ENCODE results near the gene SCUBE2.
"Not testable (repeated sequence)": the region's sequence is repeated elsewhere in the genome, so short reads cannot be mapped to it uniquely, and the experiment has no call there.

The SCUBE2 gene

DNA sequence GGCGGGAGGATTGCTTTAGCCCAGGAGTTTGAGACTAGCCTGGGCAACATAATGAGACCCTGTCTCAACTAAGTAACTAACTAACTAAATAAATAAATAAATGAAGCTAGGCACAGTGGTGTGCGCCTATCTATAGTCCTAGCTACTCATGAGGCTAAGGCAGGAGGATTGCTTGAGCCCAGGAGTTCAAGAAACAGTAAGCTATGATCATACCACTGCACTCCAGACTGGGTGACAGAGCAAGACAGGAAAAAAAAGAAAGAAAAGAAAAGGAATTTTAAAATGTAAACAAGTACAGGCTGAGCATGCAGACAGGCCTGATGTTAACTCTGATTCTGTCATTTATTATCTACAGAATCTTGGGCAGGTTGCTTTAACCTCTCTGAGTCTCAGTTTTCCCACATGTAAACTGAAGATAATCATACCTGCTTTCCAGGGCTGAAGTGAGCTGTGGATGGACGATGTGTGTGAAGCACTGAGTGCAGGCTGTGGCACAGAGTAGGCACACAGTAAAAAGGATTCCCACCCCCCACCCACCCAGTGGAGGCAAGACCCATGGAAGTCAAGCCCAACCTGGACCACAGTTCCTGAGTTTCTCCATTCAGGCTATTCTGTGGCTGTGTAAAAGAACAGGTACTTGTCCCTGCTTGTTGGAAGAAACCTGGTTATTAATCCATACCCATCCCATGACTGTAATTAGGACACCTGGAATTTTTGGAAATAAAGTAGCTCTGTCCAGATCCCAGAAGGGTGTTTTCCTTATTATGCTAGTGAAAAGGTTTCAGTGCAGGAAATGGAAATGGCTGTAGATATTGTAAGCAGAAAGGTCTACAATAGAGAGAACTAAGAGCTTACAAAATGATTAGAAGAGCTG, 18.7 kb upstream of the SCUBE2 start:
- DNase-seq (ENCODE audit: low read depth in 2 of 2, low spot score in 1 of 2) = no peak

DNA sequence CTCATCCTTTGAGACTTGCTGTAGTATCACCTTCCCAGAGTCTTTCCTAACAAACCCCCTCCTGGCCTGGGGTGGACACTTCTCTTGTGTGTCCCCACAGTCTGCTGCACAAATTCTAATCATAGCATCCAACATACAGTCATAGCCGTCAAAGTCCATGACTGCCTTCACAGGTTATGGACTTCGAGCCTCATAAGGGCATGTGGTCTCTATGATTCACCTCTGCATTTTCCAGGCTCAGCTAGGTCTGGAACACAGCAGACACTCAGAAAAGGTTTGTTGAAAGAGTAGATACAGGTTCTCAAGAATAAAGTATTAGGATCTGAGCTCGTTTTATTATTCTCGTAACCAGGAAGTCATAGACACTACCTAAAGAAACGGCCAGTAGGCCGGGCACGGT, 13.2 kb upstream of the SCUBE2 start:
- DNase-seq (ENCODE audit: low read depth in 2 of 2, low spot score in 1 of 2) = no peak

DNA sequence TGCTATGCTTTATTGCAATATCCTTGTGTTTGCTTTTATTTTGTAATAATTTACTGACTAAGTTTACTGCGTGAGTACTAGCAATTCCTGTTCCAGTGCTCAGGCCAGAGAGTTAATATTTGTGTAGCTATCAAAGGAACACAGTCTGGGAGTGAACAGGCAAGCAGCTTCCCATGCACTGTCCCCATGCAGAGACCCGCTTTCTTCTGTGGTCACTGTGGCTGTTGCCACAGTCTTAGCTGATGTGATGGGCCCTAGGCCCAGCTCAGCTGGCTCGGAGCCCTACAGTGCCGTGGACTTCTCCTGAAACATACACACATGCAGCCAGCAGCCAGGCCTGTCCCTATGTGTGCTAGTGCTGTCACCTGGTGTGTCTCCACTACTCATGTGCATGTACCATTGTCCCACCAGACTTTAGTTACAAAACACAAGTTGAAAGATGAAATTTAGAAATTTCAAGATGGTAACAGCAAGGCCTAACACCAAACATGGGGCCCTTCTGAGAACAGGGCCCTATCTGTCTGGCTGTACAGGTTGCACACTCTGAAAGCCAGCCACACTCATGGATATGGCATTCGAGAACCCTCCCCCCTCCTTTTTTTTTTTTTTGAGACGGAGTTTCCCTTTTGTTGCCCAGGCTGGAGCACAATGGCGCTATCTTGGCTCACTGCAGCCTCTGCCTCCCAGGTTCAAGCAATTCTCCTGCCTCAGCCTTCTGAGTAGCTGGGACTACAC, 12.3 kb upstream of the SCUBE2 start:
- no peak for DNase-seq (ENCODE audit: low read depth in 2 of 2, low spot score in 1 of 2)

DNA sequence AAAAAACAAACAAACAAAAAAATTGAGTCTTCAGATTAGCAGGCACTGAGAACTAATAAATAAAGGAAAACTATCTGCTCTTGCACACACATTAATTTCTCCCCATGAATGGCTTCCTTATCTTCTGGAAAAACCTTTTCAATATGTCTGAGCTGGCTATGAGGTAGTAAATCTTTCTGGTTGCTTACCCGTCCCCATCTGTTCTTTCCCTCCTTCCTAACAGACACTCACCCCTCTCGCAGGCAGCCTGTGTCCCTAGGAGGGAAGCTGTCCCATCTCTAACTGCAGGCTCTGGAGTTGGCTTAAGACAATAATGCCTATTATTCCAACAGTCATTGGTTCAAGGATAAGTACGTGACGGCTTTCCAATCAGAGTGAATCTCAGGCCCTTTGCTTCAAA, 8.2 kb upstream of the SCUBE2 start:
- DNase-seq (ENCODE audit: low read depth in 2 of 2, low spot score in 1 of 2) = no peak

DNA sequence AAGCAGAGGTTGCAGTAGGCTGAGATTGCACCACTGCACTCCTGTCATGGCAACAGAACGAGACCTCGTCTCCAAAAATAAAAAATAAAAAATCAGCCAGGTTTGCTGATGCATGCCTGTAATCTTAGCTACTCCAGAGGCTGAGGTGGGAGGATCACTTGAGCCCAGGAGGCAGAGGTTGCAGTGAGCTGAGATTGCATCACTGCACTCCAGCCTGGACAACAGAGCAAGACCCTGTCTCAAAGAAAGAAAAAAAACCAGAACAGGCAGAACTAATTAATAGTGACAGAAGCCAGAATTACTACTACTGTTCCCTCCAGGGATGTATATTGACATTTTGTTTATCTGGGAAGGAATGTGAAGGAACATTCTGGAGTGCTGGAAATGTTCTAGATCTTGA, 7.1 kb upstream of the SCUBE2 start:
- DNase-seq (ENCODE audit: low read depth in 2 of 2, low spot score in 1 of 2) = not testable (repeated sequence)

DNA sequence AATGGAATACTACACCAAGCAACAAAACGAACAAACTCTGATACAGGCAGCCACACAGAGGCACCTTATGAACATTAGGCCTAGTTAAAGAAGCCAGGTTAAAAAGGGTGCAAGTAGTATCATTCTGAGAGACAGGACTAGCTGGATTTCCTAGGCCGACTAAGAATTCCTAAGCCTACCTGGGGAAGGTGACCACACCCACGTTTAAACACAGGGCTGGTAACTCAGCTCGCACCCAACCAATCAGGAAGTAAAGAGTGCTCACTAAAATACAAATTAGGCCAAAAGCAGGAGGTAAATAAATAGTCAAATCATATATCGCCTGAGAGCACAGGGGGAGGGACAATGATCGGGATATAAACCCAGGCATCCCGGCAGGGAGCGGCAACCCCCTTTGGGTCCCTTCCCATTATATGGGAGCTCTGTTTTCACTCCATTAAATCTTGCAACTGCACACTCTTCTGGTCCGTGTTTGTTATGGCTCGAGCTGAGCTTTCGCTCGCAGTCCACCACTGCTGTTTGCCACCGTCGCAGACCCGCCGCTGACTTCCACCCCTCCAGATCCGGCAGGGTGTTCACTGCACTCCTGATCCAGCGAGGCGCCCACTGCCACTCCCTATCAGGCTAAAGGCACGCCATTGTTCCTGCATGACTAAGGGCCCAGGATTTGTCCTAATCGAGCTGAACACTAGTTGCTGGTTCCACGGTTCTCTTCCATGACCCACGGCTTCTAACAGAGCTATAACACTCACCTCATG, 6.0 kb upstream of the SCUBE2 start:
- DNase-seq (ENCODE audit: low read depth in 2 of 2, low spot score in 1 of 2) = not testable (repeated sequence)

DNA sequence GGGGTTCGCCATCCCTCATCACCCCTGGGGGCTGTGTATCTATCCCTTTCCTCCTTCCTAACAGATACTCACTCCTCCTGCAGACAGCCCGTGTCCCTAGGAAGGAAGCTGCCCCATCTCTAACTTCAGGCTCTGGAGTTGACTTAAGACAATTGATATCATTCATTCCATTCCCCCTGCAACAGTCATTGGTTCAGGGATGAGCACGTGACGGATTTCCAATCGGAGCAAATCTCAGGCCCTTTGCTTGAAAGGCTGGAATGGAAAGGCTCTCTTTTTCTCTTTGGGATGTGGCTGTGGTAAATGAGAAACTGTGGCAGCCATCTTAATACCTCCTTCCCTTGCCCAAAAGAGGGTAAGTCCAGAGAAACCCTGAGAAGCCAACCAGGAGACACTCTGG, 5.0 kb upstream of the SCUBE2 start:
- DNase-seq (ENCODE audit: low read depth in 2 of 2, low spot score in 1 of 2) = no peak

DNA sequence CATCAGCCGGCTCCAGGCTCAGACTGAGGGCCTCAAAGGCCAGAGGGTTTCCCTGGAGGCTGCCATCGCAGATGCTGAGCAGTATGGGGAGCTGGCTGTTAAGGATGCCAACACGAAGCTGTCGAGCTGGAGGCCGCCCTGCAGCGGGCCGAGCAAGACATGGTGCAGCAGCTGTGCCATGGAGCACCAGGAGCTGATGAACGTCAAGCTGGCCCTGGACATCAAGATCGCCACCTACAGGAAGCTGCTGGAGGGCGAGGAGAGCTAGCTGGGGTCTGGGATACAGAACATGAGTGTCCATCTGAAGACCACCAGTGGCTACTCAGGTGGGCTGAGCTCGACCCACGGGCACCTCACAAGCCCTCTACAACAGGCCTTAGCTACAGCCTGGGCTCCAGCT, 4.0 kb upstream of the SCUBE2 start:
- no peak for DNase-seq (ENCODE audit: low read depth in 2 of 2, low spot score in 1 of 2)

DNA sequence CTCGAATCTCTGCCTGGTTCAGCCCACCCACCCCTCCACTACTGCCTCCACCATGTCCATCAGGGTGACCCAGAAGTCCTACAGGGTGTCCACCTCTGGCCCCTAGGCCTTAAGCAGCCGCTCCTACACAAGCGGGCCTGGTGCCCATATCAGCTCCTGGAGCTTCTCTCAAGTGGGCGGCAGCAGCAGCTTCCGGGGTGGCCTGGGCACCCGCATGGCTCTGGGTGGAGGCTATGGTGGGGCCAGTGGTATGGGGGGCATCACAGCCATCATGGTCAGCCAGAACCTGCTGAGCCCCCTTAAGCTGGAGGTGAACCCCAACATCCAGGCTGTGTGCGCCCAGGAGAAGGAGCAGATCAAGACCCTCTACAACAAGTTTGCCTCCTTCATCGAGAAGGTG, 3.0 kb upstream of the SCUBE2 start:
- DNase-seq (ENCODE audit: low read depth in 2 of 2, low spot score in 1 of 2) = no peak

DNA sequence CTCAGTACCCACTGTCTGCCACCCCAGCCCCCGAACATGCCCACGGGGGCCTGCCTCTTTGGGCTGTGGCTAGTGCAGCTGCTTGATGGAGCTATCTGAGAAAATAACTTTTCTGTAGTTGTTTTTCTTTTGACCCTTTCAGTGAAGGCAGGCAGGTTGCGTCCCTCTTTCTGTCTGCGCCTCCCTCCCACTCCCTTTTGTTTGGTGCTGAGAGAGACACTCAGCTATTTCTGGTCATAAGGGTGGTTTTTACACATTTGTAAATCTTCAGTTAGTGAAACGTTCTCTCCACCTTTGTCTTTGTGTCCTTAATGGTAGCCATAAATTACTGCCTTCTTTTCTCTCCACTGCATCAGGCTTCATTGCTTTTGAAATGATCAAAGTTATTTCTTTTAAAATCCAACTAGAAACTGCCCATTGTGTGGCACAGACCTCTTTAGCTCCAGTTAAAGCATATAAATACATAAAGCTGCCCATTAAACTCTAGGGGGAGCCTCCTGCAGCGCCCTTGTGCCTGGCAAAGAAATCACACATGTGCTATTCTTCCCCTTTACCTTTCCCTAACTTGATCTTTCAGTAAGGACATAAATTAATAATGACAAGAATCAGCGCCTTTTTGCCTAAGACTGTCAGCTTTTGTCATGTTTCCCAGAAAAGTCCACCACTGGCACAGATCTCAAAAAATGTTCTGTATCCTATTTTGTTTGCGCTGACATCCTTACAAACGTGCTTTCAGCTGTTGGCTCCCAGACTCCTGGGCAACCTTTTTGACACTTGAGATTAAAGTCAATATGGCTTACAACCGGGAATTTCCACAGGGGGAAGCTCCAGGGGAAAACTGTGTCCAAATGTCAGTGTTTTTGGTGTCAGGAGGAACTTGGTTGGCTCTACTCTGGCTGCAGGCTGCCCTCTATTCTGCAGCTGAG, 1.7 kb upstream of the SCUBE2 start:
- DNase-seq (ENCODE audit: low read depth in 2 of 2, low spot score in 1 of 2) = no peak

DNA sequence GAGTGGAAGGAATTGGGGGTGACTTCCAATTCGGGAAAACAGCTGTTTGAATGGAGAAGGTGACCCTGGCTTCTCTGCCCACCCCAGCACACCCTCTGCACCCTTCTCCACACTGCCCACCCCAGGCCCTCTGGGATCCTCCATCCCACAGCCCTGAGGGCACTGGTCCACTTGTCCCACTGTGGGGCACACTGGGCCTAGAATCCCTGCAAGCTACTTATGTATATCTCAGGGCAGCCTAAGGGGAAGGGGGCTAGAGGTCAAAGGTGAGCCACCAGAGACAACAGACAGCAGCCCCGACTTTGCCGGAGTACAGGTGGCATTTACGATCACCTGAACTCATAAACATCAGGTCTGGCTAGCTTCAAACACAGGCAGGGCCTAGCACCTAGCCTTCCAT, 673 bp upstream of the SCUBE2 start:
- no peak for DNase-seq (ENCODE audit: low read depth in 2 of 2, low spot score in 1 of 2)

DNA sequence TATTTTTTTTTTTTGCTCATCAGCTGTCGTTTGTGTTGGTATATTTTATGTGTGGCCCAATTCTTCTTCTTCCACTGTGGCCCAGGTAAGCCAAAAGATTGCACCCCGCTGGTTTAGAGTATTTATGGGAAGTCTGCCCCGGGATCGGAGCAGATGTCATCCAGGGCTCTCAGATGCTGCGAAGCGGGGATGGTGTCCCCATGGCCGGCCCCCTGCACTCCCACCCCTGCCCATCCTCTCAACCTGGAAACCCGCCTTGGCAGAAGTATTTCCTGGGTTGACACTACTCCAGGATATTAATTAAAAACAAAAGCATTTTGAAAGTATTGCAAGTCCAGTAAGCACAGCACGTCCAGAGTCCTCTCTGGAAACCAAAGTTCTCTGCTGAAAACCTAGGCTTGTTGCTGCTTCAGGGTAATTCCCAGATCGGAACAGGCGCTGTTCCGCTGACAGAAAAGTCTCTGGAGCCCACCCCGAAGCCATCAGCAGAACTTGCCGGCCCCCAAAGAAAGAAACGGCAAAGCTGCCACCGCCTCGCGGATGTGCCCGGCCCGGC, 833 bp downstream of the SCUBE2 start:
- no peak for DNase-seq (ENCODE audit: low read depth in 2 of 2, low spot score in 1 of 2)

DNA sequence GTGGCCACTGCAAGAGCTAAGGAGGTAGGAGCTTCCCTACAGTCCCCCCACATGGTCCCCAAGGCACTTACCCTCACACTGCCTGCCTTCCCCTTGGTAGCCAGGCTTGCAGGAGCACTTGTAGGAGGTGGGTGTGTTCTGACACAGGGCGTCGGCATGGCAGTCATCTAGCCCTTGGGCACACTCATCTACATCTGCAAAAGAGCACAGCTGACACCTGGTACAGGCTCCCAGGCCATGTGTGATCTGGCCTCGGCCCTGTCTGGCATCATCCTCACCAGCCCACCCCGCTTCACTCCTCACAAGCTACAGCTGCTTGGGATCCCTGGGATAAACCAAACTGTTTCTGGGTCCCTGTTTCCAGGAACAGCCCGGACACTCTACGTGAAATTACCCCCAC, 1.8 kb downstream of the SCUBE2 start:
- DNase-seq (ENCODE audit: low read depth in 2 of 2, low spot score in 1 of 2) = no peak

DNA sequence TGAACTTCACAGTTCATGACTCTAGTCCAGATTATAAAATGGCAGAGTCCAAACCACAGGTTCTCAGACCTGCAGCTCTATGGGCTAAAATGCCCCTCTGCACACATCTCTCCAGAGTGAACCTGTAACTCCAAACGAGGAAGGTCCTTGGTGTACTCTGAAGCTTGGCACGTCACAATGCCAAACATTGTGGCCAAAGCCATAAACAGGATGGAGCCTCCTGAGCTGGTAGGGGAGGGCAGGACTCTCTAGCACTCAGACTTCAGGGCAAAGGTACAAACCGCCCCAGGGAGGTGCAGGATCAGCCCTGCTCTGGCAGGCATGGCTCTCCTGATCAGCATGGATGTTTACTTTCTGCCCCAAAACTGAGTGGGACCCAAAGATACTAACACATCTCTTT, 2.3 kb downstream of the SCUBE2 start:
- no peak for DNase-seq (ENCODE audit: low read depth in 2 of 2, low spot score in 1 of 2)

DNA sequence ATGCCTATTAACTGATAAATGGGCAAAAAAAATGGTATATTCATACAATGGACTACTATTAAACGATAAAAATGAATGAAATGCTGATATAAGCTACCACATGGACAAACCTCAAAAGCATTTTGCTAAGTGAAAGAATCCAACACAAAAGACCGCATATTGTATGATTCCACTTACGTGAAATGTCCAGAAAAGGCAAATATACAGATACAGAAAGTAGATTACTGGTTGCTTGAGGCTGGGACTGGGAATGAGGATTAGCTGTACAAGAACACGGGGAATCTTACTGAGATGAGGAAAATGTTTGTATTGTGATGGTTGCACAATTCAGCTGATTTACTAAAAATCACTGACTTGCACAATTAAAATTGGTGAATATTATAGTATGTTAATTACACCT, 8.8 kb downstream of the SCUBE2 start:
- no peak for DNase-seq (ENCODE audit: low read depth in 2 of 2, low spot score in 1 of 2)

DNA sequence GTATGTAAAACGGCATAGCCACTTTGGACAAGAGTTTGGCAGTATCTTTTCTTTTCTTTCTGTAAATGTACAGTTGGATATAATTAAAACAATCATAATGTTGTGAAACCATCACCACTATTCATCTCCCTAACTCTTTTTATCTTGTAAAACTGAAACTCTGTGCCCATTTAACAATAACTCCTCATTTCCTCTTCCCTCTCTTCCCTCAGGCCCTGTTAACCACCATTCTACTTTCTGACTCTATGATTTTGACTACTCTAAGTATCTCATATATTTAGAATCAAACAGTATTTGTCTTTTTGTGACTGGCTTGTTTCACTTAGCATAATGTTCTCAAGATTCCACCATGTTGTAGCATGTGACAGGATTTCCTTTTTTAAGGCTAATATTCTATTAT, 10.2 kb downstream of the SCUBE2 start:
- DNase-seq (ENCODE audit: low read depth in 2 of 2, low spot score in 1 of 2) = no peak

DNA sequence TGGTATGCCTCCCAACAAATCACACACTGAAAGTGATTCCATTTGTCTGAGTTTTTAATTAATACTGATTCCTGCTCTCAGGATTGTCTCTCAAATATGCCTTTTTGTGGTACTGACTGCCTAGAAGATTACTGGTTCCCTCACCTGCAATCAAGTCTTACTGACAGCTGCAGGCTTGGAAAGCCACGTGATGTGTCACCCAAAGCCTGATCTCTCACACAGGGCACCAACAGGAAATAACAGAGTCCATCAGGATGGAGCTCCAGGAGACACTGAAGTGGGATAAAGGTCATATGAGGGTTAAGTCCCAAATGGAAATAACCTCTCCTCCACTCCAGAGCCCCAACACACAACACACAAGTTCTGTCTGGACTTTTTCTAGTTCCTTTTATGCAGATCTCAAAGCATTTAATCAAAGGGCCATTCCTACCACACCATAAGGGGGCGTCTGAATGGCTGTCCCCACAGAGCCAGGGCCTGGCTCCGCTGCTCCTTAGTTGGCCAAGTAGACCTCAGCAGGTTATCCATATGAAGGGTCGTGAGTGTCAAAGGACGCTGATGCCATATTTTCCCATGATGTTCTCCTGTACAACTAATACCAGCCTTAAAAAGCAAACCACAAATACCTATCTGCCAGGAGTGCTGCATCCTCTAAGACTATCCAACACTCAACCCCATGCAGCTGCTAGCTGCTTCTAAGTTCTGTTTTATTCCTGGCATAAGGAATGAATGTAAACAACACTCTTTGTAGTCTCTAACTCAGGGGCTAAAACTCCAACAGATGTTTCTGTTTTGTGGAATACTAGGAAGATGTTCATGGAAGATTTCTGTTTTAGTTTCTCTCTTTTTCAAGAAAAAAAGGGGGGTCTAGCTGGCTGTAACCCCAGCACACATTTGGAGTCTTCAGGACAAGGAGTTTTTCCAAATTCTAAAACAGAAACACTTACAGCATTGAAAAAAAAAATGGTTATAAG, 13.0 kb downstream of the SCUBE2 start:
- DNase-seq (ENCODE audit: low read depth in 2 of 2, low spot score in 1 of 2) = no peak

DNA sequence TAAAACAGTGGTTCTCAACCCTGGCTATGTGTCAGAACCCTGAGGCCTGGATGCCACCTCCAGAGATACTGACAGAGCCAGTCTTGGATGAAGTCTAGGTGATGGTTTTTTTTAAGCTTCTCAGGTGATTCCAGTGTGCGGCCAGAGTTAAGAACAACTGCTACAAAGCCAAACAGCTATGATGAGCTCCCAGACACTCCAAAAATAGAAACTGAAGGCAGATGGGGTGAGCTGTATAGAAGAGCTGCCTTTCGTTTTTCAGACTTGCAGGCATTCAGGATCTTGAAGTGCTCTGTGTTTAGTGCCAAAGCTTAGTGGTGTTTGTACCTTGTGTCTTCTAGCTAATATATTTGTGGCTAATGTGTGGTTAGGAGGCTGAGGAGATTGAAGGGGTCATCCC, 14.2 kb downstream of the SCUBE2 start:
- no peak for DNase-seq (ENCODE audit: low read depth in 2 of 2, low spot score in 1 of 2)

DNA sequence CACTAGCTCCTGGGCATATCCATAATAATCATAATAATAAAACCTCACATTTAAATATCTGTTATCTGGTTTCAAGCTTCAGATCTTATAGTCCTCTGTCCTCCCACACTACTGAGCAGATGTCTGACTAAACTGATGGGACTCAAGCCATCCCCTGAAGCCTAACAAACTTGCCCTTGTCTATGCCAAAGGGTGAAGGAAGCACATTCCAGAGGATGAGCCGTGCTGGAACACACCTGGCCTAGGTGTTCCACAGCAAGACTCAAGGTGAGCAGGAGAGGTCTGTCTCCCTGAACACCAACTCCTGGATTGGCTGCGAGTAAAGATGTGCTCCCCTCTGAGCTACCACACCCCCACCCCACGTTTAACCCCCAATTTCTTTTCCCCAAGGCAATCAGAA, 14.7 kb downstream of the SCUBE2 start:
- DNase-seq (ENCODE audit: low read depth in 2 of 2, low spot score in 1 of 2) = no peak

Measured in stimulated activated CD8-positive, alpha-beta memory T cell treated with anti-CD3 and anti-CD28 coated beads, Interleukin-4, amount 100 ng/mL, for 4 hours (primary cell).